Fibroblast of the aortic adventitia (primary cell): ENCODE results near the gene CERS6. TPM values are rescaled to one million over a fixed set of nuclear protein-coding genes. Genes with fewer than 3 reads are reported as not detected.
"Not testable (repeated sequence)": the region's sequence is repeated elsewhere in the genome, so short reads cannot be mapped to it uniquely, and the experiment has no call there.

Experiments
- DNase-seq: peaks from one replicate; pipeline ENCODE4 v3.0.0-alpha.2; 2010; ENCODE audit warnings: low read depth
- H3K4me3 ChIP-seq: 2 replicates; pipeline ENCODE4 v1.5.1; 2011; ENCODE audit warnings: low read depth, mild to moderate bottlenecking, control low read depth, low read length, moderate library complexity
- total RNA-seq: library from RNA; depleted of rRNA; stranded (reverse); fragments of >200 nt; gene quantifications from 2 replicates; pipeline ENCODE4 v1.2.3, GENCODE V29; 2012; ENCODE audit warnings: low replicate concordance
- TF ChIP-seq, protein P1 (sequence below): IDR thresholded peaks from 2 replicates; pipeline ENCODE4 v1.5.1; 2011; ENCODE audit warnings: mild to moderate bottlenecking, low read length, control low read depth, inconsistent platforms; ENCODE audit not compliant: insufficient read depth

The CERS6 gene
- total RNA-seq, 1 donor: 14.2 TPM

GRCh38 chr2:168782271-168782670 lies 326.2 kb downstream of the CERS6 start:
- no peak for DNase-seq
- no peak overlapping the region for H3K4me3 ChIP-seq
- TF ChIP-seq, protein P1, sequence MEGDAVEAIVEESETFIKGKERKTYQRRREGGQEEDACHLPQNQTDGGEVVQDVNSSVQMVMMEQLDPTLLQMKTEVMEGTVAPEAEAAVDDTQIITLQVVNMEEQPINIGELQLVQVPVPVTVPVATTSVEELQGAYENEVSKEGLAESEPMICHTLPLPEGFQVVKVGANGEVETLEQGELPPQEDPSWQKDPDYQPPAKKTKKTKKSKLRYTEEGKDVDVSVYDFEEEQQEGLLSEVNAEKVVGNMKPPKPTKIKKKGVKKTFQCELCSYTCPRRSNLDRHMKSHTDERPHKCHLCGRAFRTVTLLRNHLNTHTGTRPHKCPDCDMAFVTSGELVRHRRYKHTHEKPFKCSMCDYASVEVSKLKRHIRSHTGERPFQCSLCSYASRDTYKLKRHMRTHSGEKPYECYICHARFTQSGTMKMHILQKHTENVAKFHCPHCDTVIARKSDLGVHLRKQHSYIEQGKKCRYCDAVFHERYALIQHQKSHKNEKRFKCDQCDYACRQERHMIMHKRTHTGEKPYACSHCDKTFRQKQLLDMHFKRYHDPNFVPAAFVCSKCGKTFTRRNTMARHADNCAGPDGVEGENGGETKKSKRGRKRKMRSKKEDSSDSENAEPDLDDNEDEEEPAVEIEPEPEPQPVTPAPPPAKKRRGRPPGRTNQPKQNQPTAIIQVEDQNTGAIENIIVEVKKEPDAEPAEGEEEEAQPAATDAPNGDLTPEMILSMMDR: no peak

DNA sequence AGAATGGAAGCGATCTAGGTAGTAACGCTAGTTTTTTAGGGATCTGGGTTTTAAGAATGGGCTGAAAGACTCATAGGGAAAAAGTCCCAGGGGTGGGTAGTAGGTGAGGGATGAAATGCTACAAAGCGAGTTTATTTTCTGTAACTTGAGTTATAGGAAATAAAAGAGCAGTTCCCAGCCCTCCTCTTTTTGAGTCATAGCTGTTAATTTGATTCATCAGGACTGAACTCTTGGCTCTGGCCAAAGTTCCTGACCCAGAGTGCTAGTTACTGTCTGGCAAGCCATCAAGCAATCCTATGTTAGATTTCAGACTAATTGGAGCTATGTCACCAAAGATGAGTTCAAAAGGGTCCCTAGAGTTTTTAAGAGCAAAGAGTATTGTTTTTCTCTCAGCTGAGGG lies 328.9 kb downstream of the CERS6 start:
- no peak for DNase-seq
- TF ChIP-seq, protein P1: no peak
- no peak overlapping the region for H3K4me3 ChIP-seq

DNA sequence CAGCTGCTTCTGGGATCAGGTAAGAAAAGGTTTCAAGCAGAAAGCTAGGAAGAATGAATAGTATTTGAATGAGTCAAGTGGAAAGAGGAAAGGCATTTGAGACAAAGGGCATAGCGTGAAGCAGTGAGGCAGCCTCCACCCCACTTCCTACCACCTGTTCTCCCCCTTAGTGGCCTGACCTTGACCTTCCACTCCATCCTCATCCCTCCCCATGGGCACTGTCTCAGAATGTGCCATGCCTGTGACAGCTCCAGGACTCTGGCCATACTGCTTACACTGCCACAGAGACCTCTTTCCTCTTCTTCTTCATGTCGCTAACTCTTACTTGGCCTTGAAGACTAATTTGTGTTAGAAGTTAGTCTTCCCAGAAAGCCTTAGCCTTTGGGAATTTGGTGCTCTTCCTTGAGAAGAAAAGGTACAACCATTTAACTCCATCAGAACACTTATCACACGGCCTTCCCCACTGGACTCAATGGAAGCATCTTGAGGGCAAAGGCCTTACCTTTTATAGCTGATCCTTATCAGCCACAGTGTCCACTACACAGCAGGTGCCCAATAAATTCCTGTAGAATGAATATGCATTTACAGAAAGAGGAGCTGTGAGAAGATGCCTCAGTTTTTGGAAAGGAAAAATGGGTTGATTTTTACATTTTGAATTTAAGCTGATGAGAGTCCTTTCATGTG lies 331.2 kb downstream of the CERS6 start:
- TF ChIP-seq, protein P1: no peak
- H3K4me3 ChIP-seq: no peak overlapping the region
- DNase-seq: no peak

- no peak overlapping the region for H3K4me3 ChIP-seq
- DNase-seq: no peak
- TF ChIP-seq, protein P1: no peak
Observed at GRCh38 chr2:168787782-168788376, 331.8 kb downstream of the CERS6 start.

DNA sequence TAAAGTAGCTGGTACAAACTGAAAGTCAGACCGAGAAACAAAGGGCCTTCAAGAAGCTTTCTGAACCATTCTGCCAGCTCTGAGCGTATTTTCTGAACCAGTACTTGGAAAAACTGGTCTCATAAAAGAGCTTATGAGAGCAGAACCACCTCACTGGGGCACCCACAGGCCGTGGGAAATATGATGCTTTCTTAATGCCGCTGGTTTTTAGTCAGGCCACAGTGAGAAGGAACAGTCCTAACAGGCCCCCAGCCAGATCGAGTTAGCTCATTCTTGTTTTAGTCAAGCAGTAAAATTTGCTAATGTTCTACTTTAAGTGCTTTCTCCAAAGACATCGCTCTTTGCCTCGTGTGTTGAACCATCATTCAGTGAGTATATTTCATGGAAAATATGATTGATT lies 333.7 kb downstream of the CERS6 start:
- DNase-seq: peak; percentile 16
- no peak overlapping the region for H3K4me3 ChIP-seq
- TF ChIP-seq, protein P1: no peak

DNA sequence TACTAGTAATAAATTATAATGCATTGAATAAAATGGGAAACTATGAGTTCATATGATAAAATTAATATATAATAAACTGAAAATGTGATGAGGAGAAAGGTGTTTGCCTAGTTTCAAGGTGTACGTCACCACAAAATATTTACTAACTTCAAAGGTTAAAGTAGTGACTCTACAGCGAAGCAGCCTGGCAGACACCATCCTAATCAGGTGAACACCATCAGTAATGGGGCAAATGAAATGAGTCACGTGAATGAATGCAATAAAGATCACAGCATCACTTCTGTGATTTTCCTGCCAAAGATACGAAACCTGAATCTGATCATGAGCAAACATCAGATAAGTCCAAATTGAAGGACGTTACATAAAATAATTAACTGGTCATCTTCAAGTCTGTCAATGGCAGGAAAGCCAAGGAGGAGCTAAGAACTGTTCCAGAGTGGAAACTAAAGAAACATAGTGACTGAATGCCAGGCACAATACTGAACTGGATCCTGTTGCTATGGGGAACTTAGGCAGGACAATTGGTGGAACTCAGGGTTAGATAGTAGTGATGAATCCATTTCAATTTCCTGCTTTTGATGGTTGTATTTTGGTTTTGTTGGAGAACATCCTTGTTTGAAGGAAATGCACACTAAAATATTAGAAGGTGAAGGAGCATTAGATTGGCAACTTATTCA lies 334.3 kb downstream of the CERS6 start:
- TF ChIP-seq, protein P1: no peak
- no peak for DNase-seq
- H3K4me3 ChIP-seq: no peak overlapping the region

- H3K4me3 ChIP-seq, DNase-seq: not testable (repeated sequence)
Observed at GRCh38 chr2:168791140-168791539, 335.1 kb downstream of the CERS6 start.
